ENCODE data around the gene PBX3. TPM values are rescaled to one million over a fixed set of nuclear protein-coding genes. Genes with fewer than 3 reads are reported as not detected.

Gene PBX3
- total RNA-seq, 4 donors from 2014 or later: 14.1 to 31.1 (median 21.6) TPM

DNA sequence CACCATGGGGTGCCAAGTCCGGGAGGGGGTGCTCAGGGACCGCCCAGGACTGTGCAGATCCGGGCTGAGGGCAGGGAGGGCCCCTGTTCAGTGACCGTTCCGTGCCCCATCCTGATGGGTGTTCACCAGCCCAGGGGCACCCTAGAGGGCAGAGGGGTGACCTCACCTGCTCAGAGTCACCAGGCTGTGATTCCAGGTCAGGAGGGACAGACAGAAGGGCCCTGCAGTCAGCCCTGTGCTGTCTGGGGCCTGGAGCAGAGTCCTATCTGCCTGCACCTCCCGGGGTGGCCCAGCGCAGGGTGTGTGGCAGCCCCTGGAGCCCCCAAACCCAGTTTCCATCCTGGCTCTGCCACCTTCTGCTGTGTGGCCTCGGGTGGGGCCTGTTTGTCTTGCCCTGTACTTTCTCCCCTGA lies 241.9 kb downstream of the PBX3 start:
- WGBS, 2 donors: 66 to 78% methylated on average over 4 to 6 of the region's 8 CpGs
- intact Hi-C loops (cut with DNase I; ENCODE audit: low total_unique reads): no loop called here
- no peak overlapping the region for H3K4me3 ChIP-seq (ENCODE audit: low read depth, poor library complexity, severe bottlenecking)
- TF ChIP-seq, protein P1, sequence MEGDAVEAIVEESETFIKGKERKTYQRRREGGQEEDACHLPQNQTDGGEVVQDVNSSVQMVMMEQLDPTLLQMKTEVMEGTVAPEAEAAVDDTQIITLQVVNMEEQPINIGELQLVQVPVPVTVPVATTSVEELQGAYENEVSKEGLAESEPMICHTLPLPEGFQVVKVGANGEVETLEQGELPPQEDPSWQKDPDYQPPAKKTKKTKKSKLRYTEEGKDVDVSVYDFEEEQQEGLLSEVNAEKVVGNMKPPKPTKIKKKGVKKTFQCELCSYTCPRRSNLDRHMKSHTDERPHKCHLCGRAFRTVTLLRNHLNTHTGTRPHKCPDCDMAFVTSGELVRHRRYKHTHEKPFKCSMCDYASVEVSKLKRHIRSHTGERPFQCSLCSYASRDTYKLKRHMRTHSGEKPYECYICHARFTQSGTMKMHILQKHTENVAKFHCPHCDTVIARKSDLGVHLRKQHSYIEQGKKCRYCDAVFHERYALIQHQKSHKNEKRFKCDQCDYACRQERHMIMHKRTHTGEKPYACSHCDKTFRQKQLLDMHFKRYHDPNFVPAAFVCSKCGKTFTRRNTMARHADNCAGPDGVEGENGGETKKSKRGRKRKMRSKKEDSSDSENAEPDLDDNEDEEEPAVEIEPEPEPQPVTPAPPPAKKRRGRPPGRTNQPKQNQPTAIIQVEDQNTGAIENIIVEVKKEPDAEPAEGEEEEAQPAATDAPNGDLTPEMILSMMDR (IDR thresholded peaks at IDR 0.05): no peak
- no peak for TF ChIP-seq POLR2A (IDR thresholded peaks at IDR 0.05)
- DNase-seq (ENCODE audit: low spot score in 2 of 2): peak in 1 of 2 donors; percentile 79

DNA sequence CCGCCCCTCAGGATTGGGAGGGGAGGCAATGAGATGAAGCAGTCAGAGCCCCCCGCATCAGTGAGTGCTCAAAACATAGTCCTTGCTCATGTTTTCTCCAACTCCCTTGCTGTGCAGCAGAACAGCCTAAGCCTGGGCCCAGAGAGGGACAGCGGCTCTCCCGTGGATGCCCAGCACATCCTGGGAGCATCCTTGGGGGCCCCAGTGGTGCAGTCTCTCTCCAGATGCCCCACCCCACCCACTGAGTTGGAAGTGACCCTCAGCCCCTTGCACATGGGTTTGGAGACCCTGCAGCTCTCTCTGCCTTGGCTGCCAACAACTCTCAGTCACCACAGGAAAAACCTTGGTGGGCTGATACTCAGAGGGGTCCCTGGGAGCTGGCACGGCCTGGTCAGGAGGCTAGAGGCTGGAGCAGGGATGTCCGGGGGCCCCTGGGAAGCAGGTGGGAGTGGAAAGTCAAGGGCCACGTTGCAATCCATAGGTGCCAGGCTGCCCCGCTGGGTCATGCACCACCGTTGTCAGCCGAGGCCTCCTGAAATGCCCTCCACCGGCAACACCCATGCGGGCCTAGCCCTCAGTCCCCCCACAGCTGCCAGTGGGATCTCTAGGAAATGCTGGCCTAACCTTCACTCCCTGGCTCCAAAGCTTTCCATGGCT lies 242.5 kb downstream of the PBX3 start:
- WGBS, 2 donors: 89 to 94% methylated on average over 9 to 10 of the region's 12 CpGs
- intact Hi-C loops (cut with DNase I; ENCODE audit: low total_unique reads): no loop called here
- no peak overlapping the region for H3K4me3 ChIP-seq (ENCODE audit: low read depth, poor library complexity, severe bottlenecking)
- peak in 1 of 2 donors; percentile 57 for DNase-seq (ENCODE audit: low spot score in 2 of 2)
- TF ChIP-seq, protein P1 (IDR thresholded peaks at IDR 0.05): no peak
- no peak for TF ChIP-seq POLR2A (IDR thresholded peaks at IDR 0.05)

DNA sequence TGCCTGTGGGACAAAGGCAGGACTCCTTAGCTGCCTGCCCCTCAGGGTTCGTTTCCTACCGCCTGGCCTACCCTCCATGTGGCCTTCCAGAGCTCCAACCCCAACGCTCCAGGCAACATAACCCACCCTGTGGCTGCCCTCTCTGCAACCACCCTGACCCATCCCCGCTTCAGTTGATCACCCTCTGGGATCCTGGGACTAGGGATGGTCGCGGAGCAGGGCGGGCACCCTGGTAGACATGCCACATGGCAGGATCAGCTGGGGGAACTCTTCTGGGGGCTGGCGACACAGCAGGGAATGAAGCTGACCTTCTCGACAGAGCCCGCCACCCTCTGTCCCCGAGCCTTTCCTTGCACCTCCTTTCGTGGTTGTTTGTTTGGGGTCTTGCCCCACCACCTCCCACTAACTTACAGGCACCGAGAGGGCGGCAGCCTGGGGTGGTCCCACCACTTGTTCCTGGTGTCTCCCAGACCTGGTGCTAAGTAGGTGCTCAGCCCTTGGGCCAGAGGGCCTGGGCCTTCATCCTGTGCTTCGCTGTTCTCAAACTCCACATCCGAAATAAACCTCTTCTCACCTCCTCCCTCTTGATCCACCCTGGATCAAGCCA lies 243.1 kb downstream of the PBX3 start:
- TF ChIP-seq, protein P1 (IDR thresholded peaks at IDR 0.05): no peak
- TF ChIP-seq POLR2A (IDR thresholded peaks at IDR 0.05): no peak
- peak in 1 of 2 donors; percentile 77 for DNase-seq (ENCODE audit: low spot score in 2 of 2)
- intact Hi-C loops (cut with DNase I; ENCODE audit: low total_unique reads): no loop called here
- 88 to 92% methylated on average over 16 of the region's 16 CpGs for WGBS, 2 donors
- H3K4me3 ChIP-seq (ENCODE audit: low read depth, poor library complexity, severe bottlenecking): no peak overlapping the region

DNA sequence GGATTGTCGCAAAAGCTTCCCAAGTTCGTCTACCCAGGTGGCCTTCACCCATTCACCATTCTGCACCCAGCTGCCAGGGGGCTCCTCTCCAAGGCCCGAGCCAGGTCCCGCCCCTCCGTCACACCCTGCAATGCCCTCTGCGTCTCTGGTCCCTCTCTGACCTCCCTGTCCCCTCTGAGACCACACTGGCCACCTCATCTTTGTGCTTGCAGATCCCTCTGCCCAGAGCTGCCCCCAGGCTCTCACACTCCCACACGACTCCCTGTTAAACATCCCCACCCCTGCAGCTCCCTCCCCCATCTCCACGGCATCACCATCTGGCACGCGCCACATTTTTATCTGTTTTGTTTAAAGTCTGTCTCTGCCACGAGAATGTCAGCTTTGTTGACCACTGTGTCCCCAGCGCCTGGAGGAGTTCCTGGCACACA lies 243.6 kb downstream of the PBX3 start:
- H3K4me3 ChIP-seq (ENCODE audit: low read depth, poor library complexity, severe bottlenecking): no peak overlapping the region
- intact Hi-C loops (cut with DNase I; ENCODE audit: low total_unique reads): no loop called here
- DNase-seq (ENCODE audit: low spot score in 2 of 2): peak in 1 of 2 donors; percentile 46
- 68 to 71% methylated on average over 12 of the region's 12 CpGs for WGBS, 2 donors
- TF ChIP-seq POLR2A (IDR thresholded peaks at IDR 0.05): no peak
- TF ChIP-seq, protein P1 (IDR thresholded peaks at IDR 0.05): no peak

DNA sequence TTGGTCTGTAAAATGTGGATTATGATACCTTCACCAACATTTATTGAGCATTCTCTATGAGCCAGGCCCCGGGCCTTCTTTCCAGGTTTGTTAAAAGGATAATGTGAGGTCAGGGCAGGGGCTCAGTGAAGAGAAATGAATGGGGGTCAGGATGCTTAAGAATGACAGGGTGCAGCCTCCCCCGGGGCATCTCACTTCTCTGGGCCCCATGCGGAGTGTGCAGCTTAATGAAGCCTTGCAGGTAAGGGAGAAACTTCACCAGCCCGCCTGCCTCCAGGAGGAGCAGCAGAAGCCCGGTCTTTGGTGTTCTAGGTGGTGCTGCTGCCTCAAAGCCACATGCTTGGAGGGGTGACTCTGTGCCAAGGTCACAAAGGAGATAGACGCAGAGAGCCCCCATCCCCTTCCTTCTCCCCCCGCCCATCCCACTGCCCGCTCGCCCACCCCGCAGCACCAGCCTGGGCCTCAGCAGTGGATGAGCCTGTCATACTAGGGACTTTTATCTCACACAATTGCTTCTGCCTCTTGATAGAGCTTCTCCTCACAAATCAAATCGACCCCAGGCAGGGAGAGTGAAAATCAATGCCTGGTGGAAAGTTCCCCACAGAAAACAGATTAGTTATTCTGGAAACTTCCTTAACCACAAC lies 244.8 kb downstream of the PBX3 start:
- no peak for TF ChIP-seq POLR2A (IDR thresholded peaks at IDR 0.05)
- TF ChIP-seq, protein P1 (IDR thresholded peaks at IDR 0.05): no peak
- peak in 1 of 2 donors; percentile 43 for DNase-seq (ENCODE audit: low spot score in 2 of 2)
- WGBS, 2 donors: 81 to 85% methylated on average over 11 of the region's 11 CpGs
- intact Hi-C loops (cut with DNase I; ENCODE audit: low total_unique reads): no loop called here
- no peak overlapping the region for H3K4me3 ChIP-seq (ENCODE audit: low read depth, poor library complexity, severe bottlenecking)

All from lower leg skin (tissue), 4 donors.